Activated CD8-positive, alpha-beta memory T cell treated with anti-CD3 and anti-CD28 coated beads for 1 hour (primary cell): ENCODE results near the gene THAP11.
"Not testable (repeated sequence)": the region's sequence is repeated elsewhere in the genome, so short reads cannot be mapped to it uniquely, and the experiment has no call there.

Experiments used
- DNase-seq, 2 donors: peaks; one replicate each; pipeline ENCODE4 v3.0.0-alpha.2; 2020; ENCODE audit warnings: low read depth in 1 of 2; ENCODE audit errors: extremely low read depth in 1 of 2

Gene THAP11

GRCh38 chr16:67833415-67834241 lies 8.5 kb upstream of the THAP11 start:
- DNase-seq = peak; percentile 75 to 87

DNA sequence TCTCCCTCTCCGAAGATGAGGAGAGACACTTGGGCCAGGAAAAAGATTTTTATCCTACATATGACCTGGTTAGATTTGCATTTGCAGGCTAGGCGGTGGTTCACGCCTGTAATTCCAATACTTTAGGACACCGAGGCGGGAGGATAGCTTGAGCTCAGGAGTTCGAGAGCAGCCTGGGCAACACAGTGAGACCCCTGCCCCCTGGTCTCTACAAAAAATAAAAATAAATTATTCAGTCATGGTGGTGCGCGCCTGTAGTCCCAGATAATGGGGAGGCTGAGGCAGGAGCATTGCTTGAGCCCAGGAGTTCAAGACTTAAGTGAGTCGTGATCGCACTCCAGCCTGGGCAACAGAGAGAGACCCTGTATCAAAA lies 7.9 kb upstream of the THAP11 start:
- no peak for DNase-seq

DNA sequence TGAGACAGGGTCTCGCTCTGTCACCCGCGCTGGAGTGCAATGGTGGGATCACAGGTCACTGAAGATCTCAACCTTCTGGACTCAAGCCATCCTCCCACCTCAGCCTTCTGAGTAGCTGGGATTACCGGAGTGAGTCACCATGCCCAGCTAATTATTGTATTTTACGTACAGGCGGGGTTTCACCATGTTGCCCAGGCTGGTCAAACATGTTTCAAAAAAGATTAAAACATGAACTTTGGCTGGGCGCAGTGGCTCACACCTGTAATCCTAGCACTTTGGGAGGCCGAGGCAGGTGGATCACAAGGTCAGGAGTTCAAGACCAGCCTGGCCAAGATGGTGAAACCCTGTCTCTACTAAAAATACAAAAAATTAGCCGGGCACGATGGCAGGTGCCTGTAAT lies 4.9 kb upstream of the THAP11 start:
- DNase-seq = not testable (repeated sequence)

DNA sequence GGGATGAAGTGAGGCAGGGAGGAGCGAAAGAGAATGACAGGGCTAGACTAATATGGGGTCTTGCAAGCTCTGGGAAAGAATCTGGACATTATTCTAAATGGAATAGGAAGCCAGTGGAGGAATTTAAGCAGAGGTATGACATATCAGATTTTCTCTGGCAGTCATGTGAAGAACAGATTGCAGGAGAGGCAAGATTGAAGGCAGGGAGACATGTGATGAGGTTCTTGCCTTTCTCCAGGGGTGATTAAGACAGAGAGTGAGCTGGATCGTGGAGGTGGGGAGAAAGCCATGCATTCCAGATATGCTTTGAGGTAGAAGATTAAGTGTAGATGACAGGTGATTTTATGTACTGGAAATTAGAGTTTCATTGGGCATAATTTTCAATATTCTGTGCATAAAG lies 4.3 kb upstream of the THAP11 start:
- no peak for DNase-seq

DNA sequence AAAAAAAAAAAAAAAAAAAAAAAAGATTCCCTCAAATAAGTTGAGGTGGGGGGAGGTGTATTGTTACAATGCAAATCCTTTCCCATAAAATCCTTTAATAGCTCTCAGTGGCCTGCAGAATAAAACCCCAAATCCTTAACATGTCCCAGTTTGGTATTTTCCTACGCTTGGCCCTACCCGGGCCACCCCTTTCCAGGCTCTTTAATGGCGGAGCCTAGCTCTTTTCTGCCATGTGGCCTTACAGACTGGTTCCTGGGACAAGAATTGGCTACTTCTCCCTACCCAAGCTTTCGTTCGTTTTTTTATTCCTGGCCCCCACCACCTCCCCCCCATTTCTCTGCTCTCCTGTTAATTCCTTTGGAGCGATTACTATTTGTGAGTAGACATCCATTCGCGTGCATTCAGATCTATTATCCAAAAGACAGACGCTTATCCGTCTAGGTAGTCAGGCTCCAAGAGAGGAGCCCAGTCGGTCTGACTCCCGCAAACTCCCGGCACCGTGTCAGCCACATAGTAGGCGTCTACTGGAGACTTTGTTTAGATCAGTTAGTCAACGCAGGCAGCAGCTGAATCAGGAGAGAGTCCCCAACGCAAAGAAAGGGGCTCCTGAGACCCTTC lies 813 bp upstream of the THAP11 start:
- no peak for DNase-seq

DNA sequence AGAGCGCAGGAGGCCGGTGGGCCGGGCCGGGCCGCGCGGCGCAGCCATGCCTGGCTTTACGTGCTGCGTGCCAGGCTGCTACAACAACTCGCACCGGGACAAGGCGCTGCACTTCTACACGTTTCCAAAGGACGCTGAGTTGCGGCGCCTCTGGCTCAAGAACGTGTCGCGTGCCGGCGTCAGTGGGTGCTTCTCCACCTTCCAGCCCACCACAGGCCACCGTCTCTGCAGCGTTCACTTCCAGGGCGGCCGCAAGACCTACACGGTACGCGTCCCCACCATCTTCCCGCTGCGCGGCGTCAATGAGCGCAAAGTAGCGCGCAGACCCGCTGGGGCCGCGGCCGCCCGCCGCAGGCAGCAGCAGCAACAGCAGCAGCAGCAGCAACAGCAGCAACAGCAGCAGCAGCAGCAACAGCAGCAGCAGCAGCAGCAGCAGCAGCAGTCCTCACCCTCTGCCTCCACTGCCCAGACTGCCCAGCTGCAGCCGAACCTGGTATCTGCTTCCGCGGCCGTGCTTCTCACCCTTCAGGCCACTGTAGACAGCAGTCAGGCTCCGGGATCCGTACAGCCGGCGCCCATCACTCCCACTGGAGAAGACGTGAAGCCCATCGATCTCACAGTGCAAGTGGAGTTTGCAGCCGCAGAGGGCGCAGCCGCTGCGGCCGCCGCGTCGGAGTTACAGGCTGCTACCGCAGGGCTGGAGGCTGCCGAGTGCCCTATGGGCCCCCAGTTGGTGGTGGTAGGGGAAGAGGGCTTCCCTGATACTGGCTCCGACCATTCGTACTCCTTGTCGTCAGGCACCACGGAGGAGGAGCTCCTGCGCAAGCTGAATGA lies 606 bp downstream of the THAP11 start:
- peak in 1 of 2 donors; percentile 28 for DNase-seq

DNA sequence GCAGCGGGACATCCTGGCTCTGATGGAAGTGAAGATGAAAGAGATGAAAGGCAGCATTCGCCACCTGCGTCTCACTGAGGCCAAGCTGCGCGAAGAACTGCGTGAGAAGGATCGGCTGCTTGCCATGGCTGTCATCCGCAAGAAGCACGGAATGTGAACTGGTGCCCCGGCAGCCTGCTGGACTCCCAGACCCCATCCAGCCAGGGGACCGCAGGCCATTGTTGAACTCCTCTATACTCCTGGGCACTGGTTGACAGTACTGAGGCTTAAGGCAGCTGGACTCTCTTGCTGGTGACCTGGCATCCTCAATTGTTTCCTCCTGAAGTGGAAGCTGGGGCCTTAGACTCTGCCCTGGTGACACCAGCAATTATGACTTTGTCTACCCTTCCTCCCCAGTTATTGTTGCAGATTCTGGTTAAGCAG lies 1.2 kb downstream of the THAP11 start:
- no peak for DNase-seq

DNA sequence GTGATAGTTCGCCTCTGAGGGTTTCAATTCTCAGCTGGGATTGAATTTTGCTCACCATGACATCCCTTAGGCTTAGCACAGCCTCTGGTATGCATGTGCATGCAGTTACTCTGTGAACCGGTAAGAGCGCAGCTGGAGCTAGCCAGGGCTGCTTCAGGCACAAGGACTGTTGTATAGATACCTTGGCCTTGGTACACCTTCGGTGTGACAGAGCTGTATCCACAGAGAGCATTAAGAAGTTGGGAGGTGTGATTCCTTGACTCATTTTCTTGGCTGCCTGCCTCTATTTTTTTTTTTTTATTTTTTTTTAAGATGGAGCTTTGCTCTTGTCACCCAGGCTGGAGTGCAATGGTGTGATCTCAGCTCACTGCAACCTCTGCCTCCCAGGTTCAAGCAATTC lies 2.4 kb downstream of the THAP11 start:
- DNase-seq = no peak

GRCh38 chr16:67845291-67846062 lies 3.4 kb downstream of the THAP11 start:
- DNase-seq = no peak

GRCh38 chr16:67846063-67846319 lies 3.9 kb downstream of the THAP11 start:
- no peak for DNase-seq

DNA sequence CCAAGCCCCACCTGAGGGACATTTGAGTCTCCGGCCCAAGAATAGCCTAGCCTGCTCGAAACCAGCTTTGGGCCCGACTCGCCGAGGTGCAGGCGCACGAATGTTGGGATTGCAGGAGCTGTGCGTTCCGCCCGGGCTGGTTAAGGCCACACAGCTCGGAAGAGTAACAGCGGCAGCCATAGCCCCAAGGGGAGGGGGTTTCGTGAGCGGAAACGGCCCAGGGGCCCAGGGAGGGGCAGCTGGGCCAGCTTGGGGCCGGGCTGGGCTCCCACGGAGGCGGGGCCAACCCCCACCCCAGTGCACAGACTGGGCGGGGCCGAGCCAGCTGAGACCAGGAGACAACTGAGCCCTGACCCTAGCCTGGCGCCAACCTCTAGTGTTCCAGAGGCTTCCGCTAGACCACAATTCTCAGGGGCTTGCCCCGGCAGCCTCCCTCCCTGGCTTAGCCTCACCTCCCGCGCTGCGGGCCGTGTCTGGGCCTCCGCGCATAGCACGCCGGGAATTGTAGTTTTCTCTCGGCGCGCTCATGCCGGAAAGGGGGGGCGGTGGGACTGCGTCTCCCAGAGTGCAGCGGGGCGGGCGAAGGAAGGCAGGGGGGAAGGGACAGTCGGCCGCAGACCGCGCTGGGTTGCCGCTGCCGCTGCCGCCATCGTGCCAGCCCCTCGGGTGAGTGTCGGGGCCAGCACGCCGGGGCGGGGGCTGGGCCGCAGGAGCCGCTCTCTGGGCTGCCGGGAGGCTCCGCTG lies 4.4 kb downstream of the THAP11 start, which contains the start of gene NUTF2:
NUTF2 (plus strand) TSS at position 614 of the 744 bp plus-strand sequence. CDS start 18,198 bp downstream, outside the sequence.
- DNase-seq = peak; percentile 83 to 90

DNA sequence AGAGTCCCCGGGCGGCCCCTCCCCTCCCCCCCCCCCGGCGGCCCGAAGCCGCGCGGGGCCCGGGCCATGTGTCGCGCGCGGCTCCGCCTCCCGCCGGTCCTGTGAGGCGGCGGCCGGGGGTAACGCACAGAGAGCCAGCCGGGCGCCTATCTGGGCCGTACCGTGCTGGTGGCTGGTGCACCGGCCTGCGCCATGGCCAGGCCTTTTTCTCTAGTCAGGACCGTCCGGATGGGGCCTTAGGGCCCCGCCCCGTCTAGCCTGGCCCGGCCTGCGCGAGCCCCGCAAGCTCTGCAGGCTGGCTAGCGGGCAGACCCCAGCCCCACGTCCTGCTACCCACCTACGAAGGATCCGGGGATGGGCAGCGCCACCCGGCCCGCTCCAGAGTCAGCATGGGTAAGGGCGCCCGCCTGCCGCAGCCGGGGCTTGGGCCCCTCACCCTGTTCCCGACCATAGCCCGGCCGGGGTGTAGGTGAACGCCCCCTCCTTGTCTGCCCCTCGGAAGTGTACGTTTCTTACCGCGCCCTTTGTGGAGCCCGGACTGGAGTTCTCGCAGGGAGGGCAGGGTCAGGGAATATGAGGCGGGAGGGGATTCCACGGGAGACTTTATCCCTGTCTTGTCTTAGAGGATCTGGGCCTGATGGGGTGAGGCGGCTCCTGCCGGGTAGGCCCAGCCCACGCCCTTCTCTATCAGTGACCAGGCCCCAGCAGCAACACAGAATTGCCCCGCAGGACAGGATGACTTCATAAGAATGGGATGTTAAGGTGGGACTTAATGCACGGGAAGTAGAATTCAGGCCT lies 5.1 kb downstream of the THAP11 start, which contains the start of gene CENPT:
CENPT (minus strand) TSS at position 630 of the 798 bp plus-strand sequence. CDS start 13,834 bp downstream, outside the sequence.
- no peak for DNase-seq

- DNase-seq = no peak
Observed at GRCh38 chr16:67848118-67848517, 6.0 kb downstream of the THAP11 start.

- no peak for DNase-seq
Observed at GRCh38 chr16:67853670-67854069, 11.6 kb downstream of the THAP11 start.

- DNase-seq = no peak
Observed at GRCh38 chr16:67855789-67856188, 13.7 kb downstream of the THAP11 start.

DNA sequence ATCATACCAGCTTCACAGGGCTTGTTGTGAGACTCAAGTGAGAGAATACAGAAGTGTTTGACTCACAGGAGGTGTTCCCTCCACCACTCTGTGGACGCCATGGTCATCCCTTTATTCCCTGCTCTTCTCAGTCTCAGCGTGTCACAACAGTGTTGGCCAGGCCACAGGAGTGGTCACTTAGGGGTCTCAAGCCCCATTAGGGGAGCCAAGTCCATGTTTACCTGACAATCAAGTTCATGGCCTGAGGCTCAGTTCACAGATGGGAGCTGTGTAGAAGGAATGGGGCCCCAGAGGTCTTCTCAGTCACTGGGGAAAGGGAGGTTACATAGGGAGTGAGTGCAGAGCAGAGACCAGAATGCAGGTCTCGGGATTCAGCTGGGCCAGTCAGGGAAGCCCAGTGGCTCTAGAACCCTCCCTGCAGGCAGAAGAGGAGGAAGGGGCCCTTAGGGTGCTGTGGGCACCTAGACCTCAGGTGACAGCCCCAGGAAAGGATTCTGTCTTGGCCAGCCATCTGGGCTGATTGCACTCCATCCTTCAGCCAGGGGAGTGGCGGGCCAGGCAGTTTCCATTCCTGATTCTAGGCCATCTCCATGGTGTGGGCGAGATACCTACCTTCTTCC lies 14.9 kb downstream of the THAP11 start:
- no peak for DNase-seq

- no peak for DNase-seq
Observed at GRCh38 chr16:67857547-67858233, 15.6 kb downstream of the THAP11 start.

- no peak for DNase-seq
Observed at GRCh38 chr16:67858500-67858899, 16.4 kb downstream of the THAP11 start.
